Measurements from ENCODE around the gene SDR42E1.

DNA sequence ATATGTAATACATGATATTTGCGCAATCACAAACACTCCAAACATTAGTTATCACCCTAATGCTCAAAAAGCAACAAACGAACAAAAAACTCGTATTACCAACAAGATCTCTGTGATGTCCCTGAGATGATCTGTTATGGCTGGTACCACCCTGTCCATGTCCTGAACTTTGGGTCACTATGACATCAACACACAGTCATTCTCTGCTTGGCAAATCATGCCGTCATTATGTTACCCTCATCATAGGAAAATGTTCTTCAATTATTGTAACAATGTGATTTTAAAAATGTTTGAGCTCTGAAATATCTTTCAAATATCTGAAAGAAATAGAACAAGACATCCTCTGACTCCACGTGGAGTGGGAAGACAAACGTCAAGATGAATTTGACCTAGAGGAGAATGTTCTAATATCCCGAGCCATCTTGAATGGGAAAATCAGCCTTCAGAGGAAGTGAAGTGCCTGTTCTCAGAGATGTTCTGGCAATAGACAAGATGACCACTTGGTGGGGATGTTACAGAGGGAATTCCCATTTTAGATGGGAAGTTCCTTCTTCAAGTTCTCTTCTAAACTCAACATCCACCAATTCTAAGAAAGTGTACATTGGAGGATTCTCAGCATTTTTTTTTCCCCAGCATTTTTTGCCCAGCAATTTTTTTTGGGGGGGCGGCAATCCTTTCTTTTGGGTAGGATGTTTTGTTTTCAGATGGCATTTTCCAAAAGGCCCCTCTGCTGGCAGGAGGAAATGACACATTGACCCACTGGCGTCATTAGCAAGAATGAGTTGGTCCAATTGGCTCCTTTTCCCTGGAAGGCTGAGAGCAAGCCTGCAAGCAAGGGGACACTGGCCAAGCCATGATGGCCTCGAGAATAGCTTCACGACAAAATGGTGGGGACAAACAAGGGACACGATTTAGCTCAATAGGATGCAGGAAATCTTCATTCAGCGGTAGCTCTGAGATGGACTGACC is 20.1 kb upstream of the SDR42E1 start:
- TF ChIP-seq GABPB1 (CRISPR knock-in tag; IDR thresholded peaks at IDR 0.05) = no peak
- no peak for TF ChIP-seq CEBPB (tag; IDR thresholded peaks at IDR 0.05)
